CD4-positive, alpha-beta T cell (primary cell): ENCODE results near the gene FTSJ1. TPM values are rescaled to one million over a fixed set of nuclear protein-coding genes. Genes with fewer than 3 reads are reported as not detected.

Experiments used
- ATAC-seq: fragments of 200-7000 bp; cut with Tn5 transposase; one replicate; pipeline ENCODE4 v1.10.0; 2022; ENCODE audit warnings: mild to moderate bottlenecking; ENCODE audit not compliant: poor library complexity
- CTCF ChIA-PET: fragments of 350-600 bp; sonication (Branson Sonifier 250); formaldehyde crosslinking; loops from one replicate; lab custom pipeline; 2021; ENCODE audit warnings: antibody characterized with exemption, inconsistent platforms; lab: Charles Lee
- POLR2A ChIA-PET: fragments of 350-600 bp; sonication (Branson Sonifier 250); formaldehyde crosslinking; loops from one replicate; lab custom pipeline; 2021; ENCODE audit warnings: antibody characterized with exemption, inconsistent platforms; lab: Charles Lee
- DNase-seq, 14 experiments: peaks; one replicate each; pipeline ENCODE4 v3.0.0-alpha.2; 2013 to 2020; ENCODE audit warnings: mixed read lengths in 2 of 14
- H3K27ac ChIP-seq, 2 donors: one replicate each; pipeline versions ENCODE4 v1.5.1 to v1.7.0; 2013; ENCODE audit warnings: low read length in 2 of 2, low read depth in 1 of 2, mild to moderate bottlenecking in 1 of 2
- H3K27me3 ChIP-seq, 2 experiments: 1 replicate in 1 of 2; 2 replicates in 1 of 2; pipeline versions ENCODE4 v1.6.1 to v1.7.0; 2013; ENCODE audit warnings: low read length in 2 of 2, control low read depth in 1 of 2, mild to moderate bottlenecking in 1 of 2, moderate library complexity in 1 of 2; ENCODE audit not compliant: insufficient read depth in 2 of 2, control insufficient read depth in 1 of 2
- H3K36me3 ChIP-seq: one replicate; pipeline ENCODE4 v1.6.1; 2013; ENCODE audit warnings: low read length, control low read depth; ENCODE audit not compliant: insufficient read depth
- H3K4me1 ChIP-seq: one replicate; pipeline ENCODE4 v1.6.1; 2013; ENCODE audit warnings: low read length, control low read depth; ENCODE audit not compliant: insufficient read depth
- H3K4me3 ChIP-seq: one replicate; pipeline ENCODE4 v1.5.1; 2013; ENCODE audit warnings: mild to moderate bottlenecking, low read length, moderate library complexity
- H3K9me3 ChIP-seq, 2 experiments: 1 replicate in 1 of 2; 2 replicates in 1 of 2; pipeline versions ENCODE4 v1.6.1 to v1.7.0; 2013; ENCODE audit warnings: low read length in 2 of 2, mild to moderate bottlenecking in 2 of 2, control low read depth in 1 of 2, moderate library complexity in 1 of 2; ENCODE audit not compliant: control insufficient read depth in 1 of 2, insufficient read depth in 1 of 2
- H3K27ac Mint-ChIP-seq: one replicate; pipeline ENCODE4 v1.8.0; 2020; ENCODE audit warnings: mixed read lengths
- H3K27me3 Mint-ChIP-seq: one replicate; pipeline ENCODE4 v1.8.0; 2021; ENCODE audit warnings: mixed read lengths
- H3K36me3 Mint-ChIP-seq: one replicate; pipeline ENCODE4 v1.8.0; 2021; ENCODE audit warnings: low read depth, mixed read lengths
- H3K4me1 Mint-ChIP-seq: one replicate; pipeline ENCODE4 v1.8.0; 2021; ENCODE audit warnings: low read depth, mixed read lengths
- H3K4me3 Mint-ChIP-seq: one replicate; pipeline ENCODE4 v1.8.0; 2020; ENCODE audit warnings: mild to moderate bottlenecking, mixed read lengths
- H3K9me3 Mint-ChIP-seq: one replicate; pipeline ENCODE4 v1.8.0; 2020; ENCODE audit warnings: mixed read lengths
- intact Hi-C, 2 experiments: fragments of 100-400 bp; cut with DNase I in 1 of 2; cut with micrococcal nuclease in 1 of 2; formaldehyde crosslinking; loops; one replicate each; pipeline versions ENCODE4 v1.15.1 to v1.9.0; 2023 to 2025; cut with DNase I, micrococcal nuclease
- total RNA-seq, 174 experiments: library from RNA in 2 of 174; stranded (reverse) in 2 of 174; gene quantifications; one replicate each; pipeline ENCODE4 v1.2.3 and lab custom pipeline; 2021 to 2026
- TF ChIP-seq, protein P1 (sequence below): fragments of 200-600 bp; IDR thresholded peaks from one replicate; pipeline ENCODE4 v1.8.0; 2022; ENCODE audit warnings: antibody characterized with exemption, mild to moderate bottlenecking

Gene FTSJ1
- total RNA-seq, 2 experiments from 2014 or later = 60.0 to 61.0 TPM

DNA sequence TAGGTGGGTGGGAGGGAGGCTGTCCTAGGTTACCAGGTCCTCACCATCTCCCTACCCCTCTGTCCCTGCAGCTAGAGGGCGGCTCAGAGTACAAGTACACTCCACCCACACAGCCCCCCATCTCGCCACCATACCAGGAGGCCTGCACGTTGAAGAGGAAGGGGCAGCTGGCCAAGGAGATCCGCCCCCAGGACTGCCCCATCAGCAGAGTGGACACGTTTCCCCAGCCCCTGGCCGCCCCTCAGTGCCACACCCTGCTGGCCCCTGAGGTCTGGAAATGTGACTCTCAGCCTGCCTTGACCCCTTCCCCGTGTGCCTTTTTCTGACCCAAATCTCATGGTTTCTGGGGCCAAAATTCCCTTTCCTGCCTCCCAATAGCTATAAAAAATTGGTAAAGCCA lies 6.5 kb downstream of the FTSJ1 start:
- Histone ChIP-seq H3K36me3 (peaks cover 43% of the 10 kb centered on the region), H3K27me3 (no peaks in the 10 kb centered on the region), H3K27ac (no peak overlapping the region), H3K9me3 (no peaks in the 10 kb centered on the region), H3K4me3 (no peak overlapping the region), H3K4me1 (peaks cover 6% of the 10 kb centered on the region)
- POLR2A ChIA-PET = interaction anchor here (1.6 kb wide), 1 partner anchor 57 kb away, joined by 3 read pairs; the partner anchor contains the start of gene TBC1D25
- Mint-ChIP-seq H3K4me3 (no peak overlapping the region), H3K36me3 (peaks cover 40% of the 10 kb centered on the region), H3K27ac (no peak overlapping the region), H3K27me3 (no peaks in the 10 kb centered on the region), H3K4me1 (peaks cover 4% of the 10 kb centered on the region), H3K9me3 (no peaks in the 10 kb centered on the region)
- CTCF ChIA-PET = no interaction called here
- intact Hi-C loops = no loop called here
- DNase-seq (no peak), ATAC-seq (no peak)
- TF ChIP-seq, protein P1, sequence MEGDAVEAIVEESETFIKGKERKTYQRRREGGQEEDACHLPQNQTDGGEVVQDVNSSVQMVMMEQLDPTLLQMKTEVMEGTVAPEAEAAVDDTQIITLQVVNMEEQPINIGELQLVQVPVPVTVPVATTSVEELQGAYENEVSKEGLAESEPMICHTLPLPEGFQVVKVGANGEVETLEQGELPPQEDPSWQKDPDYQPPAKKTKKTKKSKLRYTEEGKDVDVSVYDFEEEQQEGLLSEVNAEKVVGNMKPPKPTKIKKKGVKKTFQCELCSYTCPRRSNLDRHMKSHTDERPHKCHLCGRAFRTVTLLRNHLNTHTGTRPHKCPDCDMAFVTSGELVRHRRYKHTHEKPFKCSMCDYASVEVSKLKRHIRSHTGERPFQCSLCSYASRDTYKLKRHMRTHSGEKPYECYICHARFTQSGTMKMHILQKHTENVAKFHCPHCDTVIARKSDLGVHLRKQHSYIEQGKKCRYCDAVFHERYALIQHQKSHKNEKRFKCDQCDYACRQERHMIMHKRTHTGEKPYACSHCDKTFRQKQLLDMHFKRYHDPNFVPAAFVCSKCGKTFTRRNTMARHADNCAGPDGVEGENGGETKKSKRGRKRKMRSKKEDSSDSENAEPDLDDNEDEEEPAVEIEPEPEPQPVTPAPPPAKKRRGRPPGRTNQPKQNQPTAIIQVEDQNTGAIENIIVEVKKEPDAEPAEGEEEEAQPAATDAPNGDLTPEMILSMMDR = no peak

DNA sequence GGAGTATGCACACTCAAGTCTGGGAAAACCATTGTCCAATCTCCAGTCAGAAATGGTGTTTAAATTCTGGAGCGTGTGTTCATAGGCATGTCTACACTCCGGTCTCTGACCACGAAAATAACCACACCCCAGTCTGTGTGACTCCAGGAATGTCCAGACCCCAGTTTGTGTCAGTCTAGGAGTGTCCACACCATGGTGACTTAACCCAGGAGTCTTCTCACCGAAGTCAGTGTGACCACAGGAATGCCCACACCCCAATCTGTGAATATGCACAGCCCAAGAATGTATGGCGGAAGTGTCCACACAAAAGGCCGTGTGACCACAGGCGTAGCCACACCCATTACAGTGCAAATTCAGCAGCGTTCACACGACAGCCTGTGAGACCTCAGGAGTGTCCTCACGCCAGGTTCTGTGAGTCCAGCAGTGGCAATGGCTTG lies 11.4 kb downstream of the FTSJ1 start:
- Mint-ChIP-seq H3K4me1 (no peaks in the 10 kb centered on the region), H3K27me3 (no peaks in the 10 kb centered on the region), H3K36me3 (peaks cover 10% of the 10 kb centered on the region), H3K9me3 (no peaks in the 10 kb centered on the region), H3K4me3 (no peak overlapping the region), H3K27ac (no peak overlapping the region)
- H3K9me3 ChIP-seq = no peaks in the 10 kb centered on the region
- TF ChIP-seq, protein P1 = no peak
- H3K27me3 ChIP-seq = no peaks in the 10 kb centered on the region
- ATAC-seq (no peak), DNase-seq (peak in 2 of 14 experiments; percentile 7 to 43)
- peaks cover 13% of the 10 kb centered on the region for H3K36me3 ChIP-seq
- H3K27ac ChIP-seq = no peak overlapping the region
- intact Hi-C loops = no loop called here
- H3K4me3 ChIP-seq = no peak overlapping the region
- ChIA-PET POLR2A (no interaction called here), CTCF (no interaction called here)
- no peaks in the 10 kb centered on the region for H3K4me1 ChIP-seq

DNA sequence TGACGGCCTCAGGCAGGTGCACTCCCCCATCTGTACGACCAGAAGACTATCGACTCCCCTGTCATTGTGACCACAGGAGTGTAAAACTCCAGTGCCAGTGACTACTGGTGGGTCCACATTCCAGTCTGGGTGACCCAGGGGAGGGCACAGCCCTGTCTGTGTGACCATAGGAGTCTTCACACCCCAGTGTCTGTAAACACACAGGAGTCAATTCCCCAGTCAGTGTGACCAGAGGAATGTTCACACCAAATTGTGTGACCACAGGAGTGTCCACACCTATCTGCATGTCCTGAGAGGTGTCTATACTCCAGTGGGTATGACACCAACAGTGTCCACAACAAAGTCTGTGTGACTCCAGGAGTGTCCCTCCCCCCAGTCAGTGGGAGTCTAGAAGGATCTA lies 12.0 kb downstream of the FTSJ1 start:
- H3K27me3 ChIP-seq = no peaks in the 10 kb centered on the region
- TF ChIP-seq, protein P1 = no peak
- no peak overlapping the region for H3K4me3 ChIP-seq
- Mint-ChIP-seq H3K27ac (no peak overlapping the region), H3K9me3 (no peaks in the 10 kb centered on the region), H3K36me3 (peaks cover 5% of the 10 kb centered on the region), H3K4me1 (no peaks in the 10 kb centered on the region), H3K27me3 (no peaks in the 10 kb centered on the region), H3K4me3 (no peak overlapping the region)
- H3K9me3 ChIP-seq = no peaks in the 10 kb centered on the region
- ATAC-seq = no peak
- no peak overlapping the region for H3K27ac ChIP-seq
- no peak for DNase-seq
- intact Hi-C loops = no loop called here
- no peaks in the 10 kb centered on the region for H3K4me1 ChIP-seq
- CTCF ChIA-PET = no interaction called here
- POLR2A ChIA-PET = no interaction called here
- H3K36me3 ChIP-seq = peaks cover 8% of the 10 kb centered on the region
